Nucleus accumbens (tissue), 56 donors: ENCODE results near the gene KLHL9.
"Not testable (repeated sequence)": the region's sequence is repeated elsewhere in the genome, so short reads cannot be mapped to it uniquely, and the experiment has no call there.

Source experiments
- DNase-seq, 56 donors: peaks; one replicate each; lab custom pipeline; 2025; lab: John Stamatoyannopoulos, UW

The KLHL9 gene

GRCh38 chr9:21334701-21335632 is at the start of gene KLHL9:
Gene KLHL9 (minus strand): TSS chr9:21335404. CDS start chr9:21334859, 545 bp downstream.
- DNase-seq, result peak in 55 of 56 donors; percentile 56 to 96 (median 90)

GRCh38 chr9:21383627-21384026 is 48.4 kb upstream of the KLHL9 start:
- DNase-seq, result no peak

- no peak for DNase-seq
Observed at GRCh38 chr9:21381448-21382339, 46.5 kb upstream of the KLHL9 start.

DNA sequence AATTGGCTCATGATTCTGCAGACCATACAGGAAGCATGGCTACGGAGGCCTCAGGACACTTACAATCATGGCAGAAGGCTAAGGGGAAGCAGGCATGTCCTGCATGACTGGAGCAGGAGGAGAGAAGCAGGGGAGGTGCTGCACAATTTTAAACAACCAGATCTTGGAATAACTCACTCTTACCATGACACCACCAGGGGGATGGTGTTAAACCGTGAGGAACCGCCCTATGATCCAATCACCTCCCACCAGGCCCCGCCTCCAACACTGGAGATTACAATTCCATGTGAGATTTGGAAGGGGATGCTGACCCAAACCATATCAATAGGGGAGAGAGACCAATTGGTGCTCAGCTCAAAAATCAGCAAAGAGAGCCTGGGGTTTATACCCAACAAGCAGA is 36.3 kb upstream of the KLHL9 start:
- DNase-seq, result not testable (repeated sequence)

DNA sequence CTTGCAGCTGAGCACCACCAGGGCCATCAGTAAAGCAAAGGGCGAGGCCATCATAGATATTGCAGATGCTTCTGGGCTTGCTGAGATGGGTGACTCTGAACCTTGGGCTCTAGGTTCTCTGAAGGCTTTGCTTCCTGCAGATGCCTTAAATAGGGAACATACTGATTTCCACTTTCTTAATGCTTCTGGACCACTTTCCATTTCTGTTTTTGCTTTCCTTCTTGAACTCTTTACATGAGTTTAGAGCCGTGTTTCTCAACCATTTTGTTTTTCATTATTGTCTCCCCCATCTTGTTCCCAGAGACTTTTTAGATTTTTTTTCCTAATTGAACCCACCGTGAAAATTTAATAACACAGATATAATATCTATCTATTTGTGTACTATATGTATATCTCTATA is 32.8 kb upstream of the KLHL9 start, which contains the start of gene IFNA13:
Gene IFNA13 (minus strand): TSS at position 101 of the 400 bp plus-strand sequence. CDS start 47 bp downstream, at position 54.
- DNase-seq, result no peak

DNA sequence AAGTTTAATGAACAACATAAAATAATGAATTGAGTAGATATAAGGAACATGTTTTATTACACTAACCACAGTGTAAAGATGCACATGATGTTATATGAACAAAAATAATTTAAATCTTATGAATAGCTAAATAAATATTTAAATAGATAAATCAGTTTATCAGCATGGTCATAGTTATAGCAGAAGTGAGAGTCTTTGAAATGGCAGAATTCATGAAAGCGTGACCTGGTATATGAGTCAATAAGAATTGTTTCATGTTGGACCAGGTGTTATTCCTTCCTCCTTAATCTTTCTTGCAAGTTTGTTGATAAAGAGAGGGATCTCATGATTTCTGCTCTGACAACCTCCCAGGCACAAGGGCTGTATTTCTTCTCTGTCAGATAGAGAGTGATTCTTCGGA is 32.0 kb upstream of the KLHL9 start:
- not testable (repeated sequence) for DNase-seq

DNA sequence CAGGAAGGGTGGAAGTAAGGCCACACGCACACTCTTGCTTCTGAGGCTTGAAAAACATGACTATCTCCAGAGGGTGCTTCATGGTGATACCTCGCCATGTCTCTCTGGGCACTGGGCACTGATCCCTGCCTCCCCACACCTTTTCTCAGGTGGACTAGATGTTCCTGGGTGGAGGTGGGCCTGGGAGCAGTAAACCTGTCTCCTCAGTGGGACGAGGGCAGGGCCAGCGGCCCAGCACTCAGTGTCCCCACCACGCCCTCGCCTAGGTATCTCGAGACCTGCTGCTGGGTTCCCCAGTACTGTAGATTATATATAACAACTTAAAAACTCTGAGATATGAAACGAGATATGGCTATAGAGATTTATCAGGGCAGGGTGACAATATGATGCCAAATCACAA is 27.1 kb upstream of the KLHL9 start:
- DNase-seq, result no peak

DNA sequence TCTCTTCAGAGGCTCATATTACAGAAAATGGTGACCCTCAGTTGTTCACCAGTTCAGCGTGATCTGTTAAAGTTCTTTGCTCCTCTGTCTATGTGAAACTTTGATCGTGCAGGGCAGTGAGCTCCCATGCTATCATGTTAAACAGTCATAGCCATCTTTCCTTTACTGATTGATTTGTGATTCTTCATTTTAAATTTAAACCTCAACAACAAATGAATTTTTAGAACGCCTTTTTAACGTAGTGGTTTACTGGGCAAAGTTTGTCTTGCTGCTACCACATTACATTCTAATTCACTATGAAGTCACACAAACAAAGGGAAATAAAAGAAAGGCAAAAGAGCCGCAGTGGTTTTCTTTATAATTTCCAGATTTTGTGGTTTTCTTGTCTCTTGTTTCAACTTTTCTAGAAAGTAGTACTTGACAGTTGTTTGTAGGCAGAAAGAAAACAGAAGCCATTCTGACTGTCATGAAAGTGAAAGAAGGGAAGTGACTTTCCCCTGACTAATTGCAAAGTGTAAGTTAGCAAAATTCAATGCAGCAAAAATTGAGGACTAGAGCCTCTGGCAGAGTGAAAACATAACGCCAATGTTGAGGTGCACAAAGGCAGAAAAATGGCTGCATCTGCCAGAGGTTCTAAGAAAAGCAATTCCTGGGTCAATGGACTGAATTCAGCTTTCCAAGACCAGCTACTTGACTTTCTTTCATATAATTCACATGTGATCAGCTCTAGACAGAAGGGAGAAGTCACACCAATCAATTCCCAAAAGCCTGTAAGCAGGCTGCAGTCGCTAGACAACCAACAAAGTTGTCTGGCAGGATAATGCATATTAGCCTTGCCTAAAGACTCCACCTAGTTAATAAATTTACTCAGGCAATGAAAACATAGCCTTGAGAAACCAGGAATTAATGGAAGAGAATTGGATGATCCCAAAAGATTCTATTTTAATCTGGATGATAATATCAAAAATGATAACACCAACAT is 22.6 kb upstream of the KLHL9 start:
- DNase-seq, result no peak

DNA sequence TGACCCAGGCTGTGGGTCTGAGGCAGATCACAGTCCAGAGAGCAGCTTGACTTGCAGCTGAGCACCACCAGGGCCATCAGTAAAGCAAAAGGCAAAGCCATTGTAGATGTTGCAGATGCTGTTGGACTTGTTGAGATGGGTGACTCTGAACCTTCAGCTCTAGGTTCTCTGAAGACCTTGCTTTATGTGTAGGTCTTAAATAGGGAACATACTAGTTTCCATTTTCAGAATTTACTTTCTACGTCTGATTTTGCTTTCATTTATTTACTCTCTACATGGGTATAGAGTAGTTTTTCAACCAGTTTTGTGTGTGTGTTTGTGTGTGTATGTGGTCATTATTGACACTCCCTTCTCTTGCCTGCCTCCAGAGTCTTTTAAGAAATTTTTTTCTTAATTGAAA is 15.6 kb upstream of the KLHL9 start, which contains the start of gene IFNA6:
Gene IFNA6 (minus strand): TSS at position 101 of the 400 bp plus-strand sequence. CDS start 0 bp downstream, at position 101.
- no peak for DNase-seq

GRCh38 chr9:21348430-21348970 is 13.3 kb upstream of the KLHL9 start:
- DNase-seq, result no peak

DNA sequence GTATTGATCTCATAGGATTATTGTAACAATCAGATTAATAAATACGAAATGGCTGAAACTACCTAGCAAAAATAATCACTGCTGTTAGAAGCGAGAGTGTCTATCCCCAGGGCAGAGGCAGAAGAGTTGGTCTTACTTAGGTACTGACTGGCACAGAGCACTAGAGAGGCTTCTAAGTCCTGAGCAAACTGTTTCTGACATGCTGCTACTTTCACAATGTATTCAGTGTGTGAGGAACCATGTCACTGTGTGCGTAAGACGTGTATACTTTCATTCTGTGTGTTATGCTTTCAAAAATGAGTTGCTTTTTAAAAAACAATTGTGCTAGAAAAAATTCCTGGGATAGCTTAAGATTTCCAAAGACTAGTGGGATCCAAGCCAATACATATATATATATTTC is 5.5 kb upstream of the KLHL9 start:
- no peak for DNase-seq

DNA sequence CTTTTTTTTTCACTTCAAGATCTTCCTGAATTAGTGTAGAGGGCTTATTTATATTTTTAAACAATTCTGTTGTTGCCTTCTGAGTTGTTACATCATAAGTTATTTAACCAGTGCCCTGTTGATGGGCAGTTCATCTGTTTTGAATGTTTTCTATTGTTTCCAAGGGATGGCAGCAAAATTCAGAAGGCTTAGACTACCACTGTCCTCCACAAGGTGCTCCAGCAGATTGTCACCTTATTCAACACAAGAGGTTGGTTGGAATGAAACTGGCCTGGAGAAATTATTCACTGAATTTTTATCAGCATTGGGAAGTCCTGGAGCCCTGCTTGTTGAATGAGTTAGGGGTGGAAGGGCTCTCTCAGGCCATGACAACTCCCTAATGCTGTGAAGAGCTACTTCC is 1.3 kb upstream of the KLHL9 start:
- DNase-seq, result no peak

- DNase-seq, result no peak
Observed at GRCh38 chr9:21333226-21333625, 2.0 kb downstream of the KLHL9 start.

GRCh38 chr9:21331676-21332402 is 3.4 kb downstream of the KLHL9 start:
- DNase-seq, result no peak

DNA sequence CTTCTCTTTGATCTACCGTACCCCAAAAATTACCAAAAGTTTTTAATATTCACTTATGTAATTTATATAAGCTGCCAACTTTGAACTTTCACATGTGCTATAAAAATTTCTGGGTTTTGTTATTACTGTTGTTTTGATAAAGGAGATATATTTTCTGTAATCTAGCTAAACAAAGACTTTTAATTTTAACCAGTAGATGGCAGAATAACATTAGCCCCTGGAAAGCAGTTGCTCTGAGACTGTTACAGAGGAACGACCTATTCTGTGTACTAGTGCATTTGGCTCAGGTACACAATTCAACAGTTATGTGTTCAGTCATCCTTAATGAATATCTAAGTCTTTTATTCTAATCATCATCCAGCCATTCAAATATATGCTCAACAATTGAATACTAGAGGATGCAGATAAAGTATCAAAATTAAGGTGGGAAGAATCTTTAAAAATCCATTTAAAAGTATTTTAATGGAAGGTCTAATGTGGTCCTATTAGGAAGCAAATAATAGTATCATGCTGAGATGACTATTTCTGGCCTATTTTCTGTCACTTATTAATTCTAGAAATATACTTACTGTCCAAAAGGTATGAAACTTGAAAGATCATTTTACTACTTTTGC is 8.6 kb downstream of the KLHL9 start:
- no peak for DNase-seq

GRCh38 chr9:21324047-21324446 is 11.2 kb downstream of the KLHL9 start:
- DNase-seq, result no peak

DNA sequence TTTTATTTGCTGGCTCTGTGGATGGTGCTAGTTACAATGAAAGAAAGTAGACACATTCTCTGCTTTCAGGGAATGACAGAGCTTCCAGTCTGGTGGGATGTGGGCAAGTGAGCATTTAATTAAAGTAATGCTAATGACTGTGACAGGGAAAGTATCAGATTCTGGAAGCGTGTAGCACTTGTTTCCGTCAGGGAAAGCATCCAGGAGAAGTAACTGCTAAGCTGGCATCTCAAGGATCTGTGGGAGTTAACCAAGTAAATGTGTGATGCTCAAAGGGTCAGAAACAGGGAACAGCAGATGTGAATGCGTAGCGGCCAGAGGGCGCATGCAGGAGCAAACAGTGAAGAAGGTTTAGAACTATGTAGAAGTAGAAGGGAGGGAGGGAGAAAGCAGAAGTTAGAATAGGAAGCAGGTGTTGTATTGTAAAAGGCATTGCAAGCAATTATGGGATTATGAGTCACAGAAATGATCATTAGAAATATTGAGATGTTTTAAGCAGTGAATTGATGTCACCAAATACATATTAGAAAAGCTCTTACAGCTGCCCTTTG is 12.2 kb downstream of the KLHL9 start:
- no peak for DNase-seq

GRCh38 chr9:21320465-21320864 is 14.7 kb downstream of the KLHL9 start:
- no peak for DNase-seq
